ENCODE results near the gene ALDH1A1. TPM values are rescaled to one million over a fixed set of nuclear protein-coding genes. Genes with fewer than 3 reads are reported as not detected.

Gene ALDH1A1
- total and polyA plus RNA-seq, 2 of the 8 experiments (the other 6 are each of a cell fraction or from before 2014, with no cell fraction given), result 0.50 to 0.82 TPM

DNA sequence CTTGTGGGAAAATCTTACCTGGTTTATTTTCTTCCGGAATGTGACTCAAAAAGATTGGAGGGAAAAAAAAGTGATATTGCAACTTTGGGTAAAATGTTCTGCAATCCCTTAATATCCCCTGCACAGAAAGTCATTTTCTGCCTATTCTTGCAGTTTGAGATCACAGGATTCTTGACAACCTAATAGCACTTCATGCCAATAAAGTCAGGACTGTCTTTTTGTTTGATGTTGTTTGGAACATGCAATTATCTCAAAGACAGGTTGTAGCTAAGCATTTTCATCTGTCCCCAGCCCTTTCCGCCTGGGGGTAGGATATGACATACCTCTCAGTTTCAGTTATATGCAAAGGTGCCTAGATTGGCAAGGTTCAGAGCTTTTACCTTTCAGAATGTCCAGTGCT, 63.9 kb downstream of the ALDH1A1 start:
- Histone ChIP-seq H3K56ac (replicated peaks; ENCODE audit: insufficient read length, low read depth, low read length) (no peak overlapping the region), H2BK120ac (replicated peaks; ENCODE audit: low read depth, low read length) (no peak overlapping the region), H2AK5ac (ENCODE audit: low read depth, low read length) (no peak overlapping the region), H3K4ac (replicated peaks; ENCODE audit: insufficient read length, low read depth, low read length) (no peak overlapping the region), H3K27ac (ENCODE audit: low read depth, low read length) (no peak overlapping the region), H3K18ac (ENCODE audit: extremely low read depth, low read length) (no peak overlapping the region), H4K5ac (ENCODE audit: insufficient read length, low read depth, low read length) (no peak overlapping the region), H3K4me3 (ENCODE audit: extremely low read depth in 1 of 4, insufficient read depth in 2 of 4, low read depth in 3 of 4, low read length in 4 of 4) (no peak overlapping the region), H3K9ac (replicated peaks in 1 of 4; ENCODE audit: extremely low read depth in 1 of 4, low read depth in 3 of 4, low read length in 3 of 4) (no peak overlapping the region), H3K27me3 (replicated peaks in 1 of 4; ENCODE audit: control insufficient read depth in 3 of 4, extremely low read depth in 1 of 4, insufficient read depth in 3 of 4, low read length in 3 of 4) (no peaks in the 10 kb centered on the region), H3K79me2 (ENCODE audit: control insufficient read depth in 1 of 2, insufficient read depth in 2 of 2, low read length in 2 of 2) (no peaks in the 10 kb centered on the region), H2AFZ (ENCODE audit: low read length) (no peak overlapping the region), H2BK20ac (ENCODE audit: low read length) (no peak overlapping the region), H4K91ac (replicated peaks; ENCODE audit: insufficient read length, low read length) (no peak overlapping the region), H2BK15ac (ENCODE audit: low read length) (no peak overlapping the region), H3K23ac (ENCODE audit: insufficient read length) (no peak overlapping the region), H3K14ac (ENCODE audit: insufficient read length) (no peak overlapping the region), H3K23me2 (ENCODE audit: low read depth, low read length) (no peaks in the 10 kb centered on the region), H2BK5ac (ENCODE audit: low read depth, low read length) (no peak overlapping the region), H3K79me1 (ENCODE audit: low read depth, low read length) (no peaks in the 10 kb centered on the region), H3K4me2 (ENCODE audit: insufficient read depth in 1 of 2, low read depth in 2 of 2, low read length in 2 of 2) (no peak overlapping the region), H2BK12ac (ENCODE audit: low read depth, low read length) (no peak overlapping the region), H3K9me3 (ENCODE audit: insufficient read depth in 2 of 2, low read depth in 1 of 2, low read length in 1 of 2) (peaks cover 0 to 3% of the 10 kb centered on the region in 2 experiments; a peak in 1 of 4 replicates), H3K4me1 (replicated peaks in 1 of 4; ENCODE audit: control insufficient read depth in 3 of 4, insufficient read depth in 4 of 4, low read length in 3 of 4) (no peaks in the 10 kb centered on the region), H4K8ac (ENCODE audit: extremely low read depth, insufficient read depth, low read length) (no peak overlapping the region), H4K20me1 (replicated peaks in 1 of 2; ENCODE audit: control insufficient read depth in 1 of 2, insufficient read depth in 2 of 2, low read length in 2 of 2) (no peaks in the 10 kb centered on the region), H3K36me3 (ENCODE audit: control insufficient read depth in 2 of 4, insufficient read depth in 4 of 4, low read length in 3 of 4) (no peaks in the 10 kb centered on the region)
- ChIA-PET CTCF (ENCODE audit: partially characterized antibody) (interaction anchor here (2.4 kb wide), 1 partner anchor 134 kb away, joined by 6 read pairs; no protein-coding TSS in a partner anchor), POLR2A (ENCODE audit: partially characterized antibody) (no interaction called here)
- DNase-seq (ENCODE audit: low read depth in 1 of 2, low spot score in 2 of 2) (no peak), FAIRE-seq (no peak)
- TF ChIP-seq JUN (IDR thresholded peaks at IDR 0.05; ENCODE audit: low read depth, low read length), result no peak
- no peak for TF ChIP-seq SRF (IDR thresholded peaks at IDR 0.05; ENCODE audit: low read depth, low read length)
- no peak for TF ChIP-seq RBBP5 (IDR thresholded peaks at IDR 0.05; ENCODE audit: borderline replicate concordance, low read depth, low read length)
- TF ChIP-seq POLR2A (IDR thresholded peaks at IDR 0.05; ENCODE audit: control extremely low read depth in 1 of 2, low read depth in 2 of 2, low read length in 2 of 2), result no peak
- TF ChIP-seq HDAC2 (IDR thresholded peaks at IDR 0.05; ENCODE audit: borderline replicate concordance in 1 of 2, low read depth in 2 of 2, low read length in 2 of 2), result no peak
- no peak for TF ChIP-seq SUZ12 (IDR thresholded peaks at IDR 0.05; ENCODE audit: low read length)
- 86% methylated on average over 2 of the region's 2 CpGs; no CpG with 5 or more reads in 1 of the 2 experiments for WGBS, 2 experiments (ENCODE audit: extremely low coverage in 1 of 2, insufficient coverage in 1 of 2, insufficient read length in 1 of 2, insufficient replicate concordance in 2 of 2, low coverage in 1 of 2, low lambda C conversion rate in 2 of 2, missing lambda C conversion rate in 1 of 2)

Measured in H1 (cell line).